GM21717 (cell line): ENCODE measurements around the gene OR14J1.
"Not testable (repeated sequence)": the region's sequence is repeated elsewhere in the genome, so short reads cannot be mapped to it uniquely, and the experiment has no call there.

Source experiments
- ATAC-seq: cut with Tn5 transposase; IDR thresholded peaks from one replicate; pipeline ENCODE4 v1.9.1; 2021; ENCODE audit warnings: mild to moderate bottlenecking, moderate library complexity; ENCODE audit not compliant: unreplicated experiment

The OR14J1 gene

GRCh38 chr6:29301316-29301715, at the start of gene OR14J1:
Gene OR14J1 (plus strand): TSS chr6:29301701. CDS start chr6:29306690, 4,989 bp downstream.
- ATAC-seq = no peak

- ATAC-seq = no peak
These were observed 49.8 kb upstream of the OR14J1 start for GRCh38 chr6:29251736-29252135.

- ATAC-seq = no peak
These were observed 46.0 kb upstream of the OR14J1 start for GRCh38 chr6:29255530-29255929.

GRCh38 chr6:29259721-29260120, 41.8 kb upstream of the OR14J1 start:
- ATAC-seq = no peak

- no peak for ATAC-seq
These were observed 38.5 kb upstream of the OR14J1 start for GRCh38 chr6:29263001-29263400.

GRCh38 chr6:29294499-29294914, 7.0 kb upstream of the OR14J1 start:
- ATAC-seq = no peak

- no peak for ATAC-seq
These were observed 6.3 kb upstream of the OR14J1 start for GRCh38 chr6:29295181-29295585.

- no peak for ATAC-seq
These were observed 5.9 kb upstream of the OR14J1 start for GRCh38 chr6:29295623-29296022.

GRCh38 chr6:29319931-29320330, 18.4 kb downstream of the OR14J1 start:
- ATAC-seq = no peak

- ATAC-seq = not testable (repeated sequence)
These were observed 21.8 kb downstream of the OR14J1 start for GRCh38 chr6:29323332-29323731.

GRCh38 chr6:29325777-29326176, 24.3 kb downstream of the OR14J1 start:
- ATAC-seq = no peak

GRCh38 chr6:29332676-29333075, 31.2 kb downstream of the OR14J1 start:
- ATAC-seq = no peak

GRCh38 chr6:29336269-29336668, 34.8 kb downstream of the OR14J1 start:
- no peak for ATAC-seq

GRCh38 chr6:29345380-29345779, 43.9 kb downstream of the OR14J1 start:
- ATAC-seq = no peak

- ATAC-seq = not testable (repeated sequence)
These were observed 47.8 kb downstream of the OR14J1 start for GRCh38 chr6:29349348-29349747.

GRCh38 chr6:29354980-29355379, 53.5 kb downstream of the OR14J1 start:
- no peak for ATAC-seq

- ATAC-seq = no peak
These were observed 54.1 kb downstream of the OR14J1 start for GRCh38 chr6:29355603-29356002.
